ENCODE results near the gene ADSS1.
"Not testable (repeated sequence)": the region's sequence is repeated elsewhere in the genome, so short reads cannot be mapped to it uniquely, and the experiment has no call there.

Gene ADSS1

DNA sequence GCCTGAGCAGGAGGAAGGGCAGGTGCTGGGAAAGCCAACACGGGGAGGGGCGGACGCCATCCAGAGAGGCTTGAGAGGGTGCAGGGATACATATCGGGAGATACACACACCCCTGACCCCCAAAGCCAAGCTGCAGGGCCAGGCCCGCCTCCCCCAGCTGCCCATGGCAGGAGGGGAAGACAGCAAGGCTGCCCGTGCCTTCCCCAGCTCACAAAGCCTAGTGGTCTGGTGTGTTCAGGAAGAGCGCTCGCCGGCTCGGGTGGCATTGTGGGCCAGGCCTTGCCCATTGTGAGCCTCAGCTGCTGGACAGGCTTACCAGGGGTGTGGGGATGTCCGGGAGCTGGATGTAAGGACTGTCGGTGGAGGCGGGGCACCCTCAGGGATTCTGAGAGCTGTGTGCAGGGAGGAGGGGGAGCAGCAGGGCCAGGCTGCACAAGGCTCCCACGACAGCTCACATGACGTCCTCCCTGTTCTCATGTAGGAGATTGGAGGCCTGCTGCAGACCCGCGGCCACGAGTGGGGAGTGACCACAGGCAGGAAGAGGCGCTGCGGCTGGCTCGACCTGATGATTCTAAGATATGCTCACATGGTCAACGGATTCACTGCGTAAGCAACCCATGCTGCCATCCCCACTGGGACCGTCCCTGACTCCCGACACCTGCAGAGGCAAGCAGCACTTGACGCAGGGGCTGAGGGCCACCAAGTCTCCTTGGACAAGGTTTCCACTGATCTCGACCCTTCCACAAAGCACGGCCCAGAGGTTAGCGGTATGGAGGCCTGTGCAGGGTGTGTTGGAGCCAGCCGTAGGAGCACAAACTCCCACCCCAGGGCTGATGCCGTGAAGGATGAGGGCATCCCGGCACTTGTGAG is 18.8 kb downstream of the ADSS1 start:
- no peak overlapping the region for H3K4me3 ChIP-seq (ENCODE audit: low read depth, low read length)
- DNase-seq (ENCODE audit: low read depth): no peak

DNA sequence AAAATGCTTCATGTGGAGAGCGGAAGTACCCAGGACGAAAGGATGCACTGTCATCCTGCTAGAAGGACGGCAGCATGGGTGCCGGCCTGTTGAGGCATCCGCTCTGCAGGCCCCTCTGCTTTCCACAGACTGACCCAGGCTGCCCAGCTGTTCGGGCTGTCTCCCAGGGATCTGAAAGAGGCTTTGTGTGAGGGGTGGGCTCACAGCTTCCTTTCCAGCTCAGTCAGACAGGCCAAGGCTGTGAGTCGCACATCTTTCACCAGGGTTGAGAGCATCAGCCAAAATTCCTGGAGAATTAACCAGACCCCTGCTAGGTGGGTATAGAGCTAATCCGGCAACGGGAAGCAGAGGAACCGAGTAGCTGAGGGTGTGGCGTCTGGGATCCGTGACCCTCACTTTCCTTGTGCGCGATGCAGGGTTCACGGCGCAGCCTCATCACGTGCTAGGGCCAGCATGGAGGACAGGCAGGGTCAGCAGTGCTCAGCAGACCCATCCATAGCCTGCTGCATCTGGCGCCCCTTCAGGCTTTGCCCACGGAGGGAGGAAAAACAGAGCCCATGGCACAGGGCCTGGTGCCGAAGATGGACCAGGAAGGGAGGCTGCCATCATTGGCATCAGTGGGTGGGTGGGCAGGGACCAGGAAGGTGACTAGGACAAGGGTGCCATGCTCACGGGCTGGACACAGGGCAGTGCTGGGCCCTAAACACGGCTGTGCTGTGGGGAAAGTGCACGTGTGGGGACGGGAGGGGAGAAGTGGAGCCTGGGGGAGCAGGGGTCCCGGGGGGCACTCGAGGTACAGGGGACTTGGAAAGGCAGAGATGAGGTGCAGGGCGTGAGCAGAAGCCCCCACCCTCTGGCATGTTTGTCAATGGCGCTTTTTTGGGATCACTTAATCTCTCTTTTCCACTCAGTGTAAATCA is 19.7 kb downstream of the ADSS1 start:
- H3K4me3 ChIP-seq (ENCODE audit: low read depth, low read length): no peak overlapping the region
- DNase-seq (ENCODE audit: low read depth): no peak

DNA sequence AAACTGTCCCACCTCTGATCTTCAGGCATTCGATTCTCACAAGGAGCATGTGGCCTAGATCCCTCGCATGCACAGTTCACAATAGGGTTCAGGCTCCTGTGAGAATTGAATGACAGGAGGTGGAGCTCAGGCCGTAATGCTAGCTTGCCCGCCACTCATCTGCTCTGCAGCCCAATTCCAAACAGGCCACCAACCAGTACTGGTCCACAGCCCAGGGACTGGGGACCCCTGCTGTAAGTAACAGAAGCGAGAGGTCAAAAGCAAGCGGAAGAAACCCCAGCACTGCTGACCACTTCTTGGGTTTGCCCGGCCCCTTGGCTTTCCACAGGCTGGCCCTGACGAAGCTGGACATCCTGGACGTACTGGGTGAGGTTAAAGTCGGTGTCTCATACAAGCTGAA is 20.5 kb downstream of the ADSS1 start:
- no peak overlapping the region for H3K4me3 ChIP-seq (ENCODE audit: low read depth, low read length)
- no peak for DNase-seq (ENCODE audit: low read depth)

DNA sequence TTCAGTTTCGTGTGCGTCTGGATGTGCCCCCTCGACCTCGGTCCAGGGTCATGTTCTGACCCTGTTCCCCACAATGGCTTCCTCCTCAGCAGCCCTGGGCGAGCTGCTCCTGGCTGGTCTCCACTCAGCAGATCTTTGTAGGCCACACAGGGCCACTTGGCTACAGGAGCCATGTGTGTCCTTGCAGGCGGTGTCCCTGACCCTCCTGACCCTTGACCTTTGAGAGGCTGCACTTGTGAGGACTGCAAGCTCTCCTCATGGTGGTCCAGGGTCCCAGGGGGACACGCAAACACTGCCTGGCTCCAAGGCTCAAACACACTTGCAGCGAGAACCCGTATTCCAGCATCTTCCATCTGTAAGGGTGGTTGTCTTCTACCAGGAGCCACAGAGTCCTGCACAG is 21.4 kb downstream of the ADSS1 start:
- DNase-seq (ENCODE audit: low read depth): no peak
- no peak overlapping the region for H3K4me3 ChIP-seq (ENCODE audit: low read depth, low read length)

DNA sequence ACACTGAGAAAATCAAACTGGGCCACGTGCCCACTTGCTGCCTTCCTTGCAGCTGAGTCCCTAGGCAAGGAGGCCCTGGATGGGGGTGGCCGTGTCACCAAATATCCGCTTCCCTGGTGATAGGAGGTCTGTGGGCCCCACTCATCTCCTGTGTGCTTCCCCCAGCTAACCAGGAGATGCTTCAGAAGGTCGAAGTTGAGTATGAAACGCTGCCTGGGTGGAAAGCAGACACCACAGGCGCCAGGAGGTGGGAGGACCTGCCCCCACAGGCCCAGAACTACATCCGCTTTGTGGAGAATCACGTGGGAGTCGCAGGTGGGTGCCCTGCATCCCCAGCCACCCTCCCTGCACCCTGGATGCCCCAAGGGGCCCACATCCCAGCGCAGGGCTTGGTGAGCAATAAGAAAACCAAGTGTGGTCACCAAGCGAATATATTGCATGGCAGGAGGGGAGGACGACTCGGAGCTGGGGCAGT is 22.1 kb downstream of the ADSS1 start:
- no peak for DNase-seq (ENCODE audit: low read depth)
- no peak overlapping the region for H3K4me3 ChIP-seq (ENCODE audit: low read depth, low read length)

DNA sequence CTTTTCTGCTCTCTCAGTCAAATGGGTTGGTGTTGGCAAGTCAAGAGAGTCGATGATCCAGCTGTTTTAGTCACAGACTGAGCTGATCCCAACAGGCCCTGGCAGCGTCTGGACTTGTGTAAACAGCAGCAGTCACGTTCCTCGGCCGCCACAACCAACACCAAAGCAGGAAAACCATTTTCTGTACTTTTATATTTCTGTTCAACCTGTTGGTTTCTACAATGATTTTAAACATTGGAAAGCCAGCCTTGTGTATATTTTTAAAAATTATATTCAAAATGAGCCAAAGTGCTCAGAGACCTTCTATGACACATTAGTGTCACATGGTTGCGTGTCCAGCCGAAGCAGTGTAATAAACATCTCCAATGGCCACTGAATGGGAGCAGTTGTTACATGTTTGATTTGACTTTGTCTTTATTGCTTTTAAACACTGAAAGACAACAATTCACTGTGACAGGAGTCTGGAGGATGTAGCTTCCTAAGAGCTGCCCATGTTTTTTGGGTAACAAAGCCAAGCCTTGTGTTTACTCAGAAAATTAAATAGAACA is 23.0 kb downstream of the ADSS1 start:
- no peak for DNase-seq (ENCODE audit: low read depth)
- no peak overlapping the region for H3K4me3 ChIP-seq (ENCODE audit: low read depth, low read length)

DNA sequence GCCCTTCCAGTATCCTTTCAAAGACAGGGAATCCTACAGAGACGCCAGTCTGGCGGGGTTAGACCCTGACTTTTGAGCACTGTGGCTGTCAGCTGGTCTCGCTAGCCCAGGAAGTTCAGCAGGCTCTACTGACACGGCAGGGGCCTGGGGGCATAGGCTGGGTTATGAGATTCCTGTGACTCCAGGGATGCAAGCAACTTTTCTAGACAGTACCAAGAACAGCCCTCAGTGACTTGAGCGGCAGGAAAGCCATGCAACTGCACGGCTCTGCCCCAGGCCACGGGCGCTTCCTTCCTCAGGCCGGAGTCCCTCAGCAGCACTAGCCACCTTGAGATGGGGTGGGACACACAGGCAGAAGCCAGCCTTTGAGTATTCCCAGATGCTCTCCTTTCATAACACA is 23.8 kb downstream of the ADSS1 start:
- H3K4me3 ChIP-seq (ENCODE audit: low read depth, low read length): no peak overlapping the region

DNA sequence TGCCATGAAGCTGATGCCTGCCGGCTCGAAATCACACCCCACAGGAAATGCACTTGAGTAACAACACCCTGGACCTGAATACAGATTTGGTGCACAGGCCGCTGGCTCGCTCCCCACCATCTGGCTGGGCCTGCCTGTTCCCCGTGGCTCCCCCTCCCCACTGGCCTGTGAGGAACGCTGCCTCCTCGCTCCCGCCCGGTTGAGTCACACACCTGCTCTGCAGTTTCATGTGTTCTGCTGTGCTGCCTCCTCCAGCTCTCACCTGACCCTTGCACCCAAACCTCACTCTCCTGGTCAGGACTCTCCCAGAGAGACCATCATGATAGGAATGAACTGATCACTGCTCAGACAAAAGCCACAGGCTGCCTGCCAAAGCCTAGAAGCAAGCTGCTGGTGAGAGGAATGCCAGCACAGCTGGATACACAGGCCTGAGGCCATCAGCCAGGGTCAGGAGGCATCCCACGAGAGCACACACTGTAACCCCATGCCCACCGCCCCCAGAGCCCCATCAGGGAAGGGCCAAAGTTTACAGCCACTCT is 25.2 kb downstream of the ADSS1 start:
- H3K4me3 ChIP-seq (ENCODE audit: low read depth, low read length): no peak overlapping the region
- DNase-seq (ENCODE audit: low read depth): peak; percentile 21

More for the DNA sequence above, 23.8 kb downstream of the ADSS1 start:
- DNase-seq (ENCODE audit: low read depth): no peak

DNA sequence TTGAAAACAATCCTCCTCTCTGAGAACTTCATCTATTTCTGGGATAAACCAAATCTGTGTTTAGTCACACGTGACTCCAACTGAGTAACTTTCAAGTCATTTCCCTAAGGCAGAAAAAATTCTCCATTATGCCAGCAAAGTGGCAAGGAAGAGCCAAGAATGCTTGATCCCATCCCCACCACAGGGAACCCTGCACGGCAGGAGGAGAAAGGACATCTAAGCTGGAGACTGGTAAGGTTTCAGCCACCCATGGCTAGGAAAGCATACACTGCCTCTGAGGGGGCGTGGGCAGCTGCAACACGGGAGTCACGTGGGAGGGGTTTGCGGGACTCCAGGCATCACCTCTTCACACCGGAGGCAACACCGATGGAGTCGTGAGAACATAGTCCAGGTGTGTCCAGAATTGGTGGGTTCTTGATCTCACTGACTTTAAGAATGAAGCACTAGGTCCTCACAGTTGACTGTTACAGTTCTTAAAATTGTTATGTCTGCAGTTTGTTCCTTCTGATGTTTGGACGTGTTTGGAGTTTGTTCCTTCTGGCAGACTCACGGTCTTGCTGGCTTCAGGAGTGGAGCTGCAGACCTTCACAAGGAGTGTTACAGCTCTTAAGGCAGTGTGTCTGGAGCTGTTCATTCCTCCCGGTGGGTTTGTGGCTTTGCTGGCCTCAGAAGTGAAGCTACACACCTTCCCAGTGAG is 26.2 kb downstream of the ADSS1 start:
- no peak overlapping the region for H3K4me3 ChIP-seq (ENCODE audit: low read depth, low read length)
- DNase-seq (ENCODE audit: low read depth): no peak

DNA sequence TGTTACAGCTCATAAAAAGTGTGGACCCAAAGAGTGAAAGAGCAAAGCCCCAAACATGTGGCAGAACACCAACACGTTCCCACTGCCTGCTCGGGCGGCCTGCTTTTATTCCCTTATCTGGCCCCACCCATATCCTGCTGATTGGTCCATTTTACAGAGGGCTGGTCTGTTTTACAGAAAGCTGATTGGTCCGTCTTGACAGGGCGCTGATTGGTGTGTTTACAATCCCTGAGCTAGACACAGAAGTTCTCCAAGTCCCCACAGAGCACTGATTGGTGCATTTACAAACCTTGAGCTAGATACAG is 26.7 kb downstream of the ADSS1 start:
- DNase-seq (ENCODE audit: low read depth); H3K4me3 ChIP-seq (ENCODE audit: low read depth, low read length): not testable (repeated sequence)

DNA sequence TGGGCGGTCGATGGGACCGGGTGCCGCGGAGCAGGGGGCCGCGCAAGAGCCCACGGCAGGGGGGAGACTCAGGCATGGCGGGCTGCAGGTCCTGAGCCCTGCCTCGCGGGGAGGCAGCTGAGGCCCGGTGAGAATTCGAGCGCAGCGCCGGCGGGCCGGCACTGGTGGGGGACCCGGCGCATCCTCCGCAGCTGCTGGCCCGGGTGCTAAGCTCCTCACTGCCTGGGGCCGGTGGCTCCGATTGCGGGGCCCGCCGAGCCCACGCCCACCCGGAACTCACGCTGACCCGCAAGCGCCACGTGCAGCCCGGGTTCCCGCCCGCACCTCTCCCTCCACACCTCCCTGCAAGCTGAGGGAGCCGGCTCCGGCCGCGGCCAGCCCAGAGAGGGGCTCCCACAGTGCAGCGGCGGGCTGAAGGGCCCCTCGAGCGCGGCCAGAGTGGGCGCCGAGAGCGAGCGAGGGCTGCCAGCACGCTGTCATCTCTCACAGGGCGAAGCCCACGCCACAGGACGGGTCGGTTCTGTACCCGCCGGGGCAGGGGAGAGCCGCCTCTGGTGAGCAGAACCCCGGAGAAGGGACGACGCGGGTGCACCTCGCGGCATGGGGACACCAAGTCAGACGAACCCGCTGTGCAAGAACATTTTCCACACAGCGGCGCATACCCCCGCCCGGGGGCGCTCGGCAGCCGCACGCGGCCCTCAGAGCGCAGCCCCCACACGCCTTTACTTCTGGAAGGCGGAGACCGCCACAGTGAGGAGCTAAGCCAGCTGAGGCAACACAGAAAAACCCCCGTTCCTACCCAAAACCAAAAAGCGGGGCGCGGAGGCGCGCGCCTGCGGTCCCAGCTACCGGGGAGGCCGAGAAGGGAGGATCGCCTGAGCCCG is 27.8 kb downstream of the ADSS1 start:
- no peak for DNase-seq (ENCODE audit: low read depth)
- H3K4me3 ChIP-seq (ENCODE audit: low read depth, low read length): peak overlapping the region; percentile 94

DNA sequence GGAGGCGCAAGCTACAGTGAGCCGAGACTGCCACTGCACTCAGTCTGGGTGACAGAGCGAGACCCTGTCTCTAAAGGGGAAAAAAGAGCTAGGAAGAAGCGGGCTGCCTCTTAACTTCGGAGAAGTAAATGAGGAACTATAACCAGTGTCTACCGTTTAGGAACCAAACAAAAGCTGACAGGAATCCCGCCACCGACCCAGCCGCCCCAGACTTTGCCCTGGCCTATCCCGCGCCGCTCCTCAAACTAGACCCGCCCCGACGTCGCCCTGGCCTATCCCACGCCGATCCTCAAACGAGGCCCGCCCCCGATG is 28.4 kb downstream of the ADSS1 start:
- DNase-seq (ENCODE audit: low read depth): no peak

DNA sequence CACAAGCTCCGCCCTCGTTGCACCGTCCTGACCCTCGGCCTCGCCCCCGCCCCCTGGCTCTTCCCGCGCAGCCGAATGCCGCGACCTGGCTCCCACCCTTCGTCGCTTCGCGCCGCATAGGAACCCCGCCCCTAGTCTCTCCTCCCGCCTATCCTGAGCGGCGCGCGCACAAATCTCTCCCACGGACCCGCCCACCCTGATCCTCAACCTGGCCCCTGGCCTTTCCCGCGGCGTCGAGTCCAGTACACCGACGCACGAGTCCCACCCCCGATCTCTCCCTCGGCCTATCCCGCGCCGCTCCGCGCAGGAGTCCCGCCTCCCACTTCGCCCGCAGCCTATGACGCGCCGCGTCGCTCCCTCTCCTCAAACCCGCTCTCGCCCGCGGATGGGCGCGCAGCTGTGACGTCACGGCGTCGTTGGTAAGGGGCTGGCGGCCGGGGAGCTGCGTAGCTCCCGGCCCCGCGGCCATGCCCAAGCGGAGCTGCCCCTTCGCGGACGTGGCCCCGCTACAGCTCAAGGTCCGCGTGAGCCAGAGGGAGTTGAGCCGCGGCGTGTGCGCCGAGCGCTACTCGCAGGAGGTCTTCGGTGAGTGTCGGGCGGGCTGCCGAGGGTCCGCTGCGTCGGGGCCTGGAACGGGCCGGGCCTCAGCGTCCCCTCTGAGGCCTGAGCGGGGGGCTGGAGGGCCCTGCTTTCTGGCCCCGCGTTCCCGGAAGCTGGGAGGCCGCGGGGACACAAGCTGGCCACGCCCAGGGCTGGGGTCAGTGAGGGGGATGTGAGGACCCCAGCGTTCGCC is 28.9 kb downstream of the ADSS1 start, which contains the start of gene SIVA1:
Gene SIVA1, plus strand, starts transcription at position 413 of the 793 bp plus-strand sequence. Its CDS starts 55 bp downstream, at position 468.
- H3K4me3 ChIP-seq (ENCODE audit: low read depth, low read length): peak within 1 kb of the TSS; percentile 94
- peak; percentile 97 for DNase-seq (ENCODE audit: low read depth)

More for the DNA sequence above, 28.4 kb downstream of the ADSS1 start:
- peak overlapping the region; percentile 94 for H3K4me3 ChIP-seq (ENCODE audit: low read depth, low read length)

DNA sequence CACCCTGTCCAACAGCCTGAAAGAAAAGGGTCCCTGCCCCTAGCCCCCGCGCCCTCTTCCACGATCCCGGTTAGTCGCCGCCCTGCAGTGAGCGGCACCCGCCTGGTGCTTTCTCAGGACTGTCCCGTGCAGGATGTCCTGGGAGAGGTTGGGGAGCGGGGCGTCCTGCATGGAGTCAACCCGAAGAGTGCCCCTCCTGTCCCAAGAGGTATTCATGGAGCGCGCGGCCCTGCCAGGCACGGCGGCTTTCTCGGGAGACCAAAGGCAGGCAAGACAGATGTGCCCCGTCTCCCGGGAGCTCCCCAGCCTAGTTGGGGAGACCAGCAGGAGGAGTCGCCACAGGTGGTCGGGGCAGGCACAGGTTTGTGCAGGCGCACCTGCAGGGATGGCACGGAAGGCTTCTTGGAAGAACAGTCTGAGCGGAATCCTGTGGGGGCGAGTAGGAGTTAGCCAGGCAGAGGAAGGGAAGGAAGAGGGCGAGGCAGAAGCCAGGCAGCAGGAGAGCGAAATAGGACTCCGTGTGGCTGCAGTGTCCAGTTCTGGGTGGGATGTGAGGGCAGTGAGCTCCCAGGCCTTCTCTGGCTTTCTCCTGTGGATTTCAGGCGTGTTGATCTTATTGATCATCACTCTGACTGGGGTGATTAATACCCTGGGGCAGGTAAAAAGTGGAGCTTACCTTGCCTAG is 29.6 kb downstream of the ADSS1 start:
- no peak for DNase-seq (ENCODE audit: low read depth)

DNA sequence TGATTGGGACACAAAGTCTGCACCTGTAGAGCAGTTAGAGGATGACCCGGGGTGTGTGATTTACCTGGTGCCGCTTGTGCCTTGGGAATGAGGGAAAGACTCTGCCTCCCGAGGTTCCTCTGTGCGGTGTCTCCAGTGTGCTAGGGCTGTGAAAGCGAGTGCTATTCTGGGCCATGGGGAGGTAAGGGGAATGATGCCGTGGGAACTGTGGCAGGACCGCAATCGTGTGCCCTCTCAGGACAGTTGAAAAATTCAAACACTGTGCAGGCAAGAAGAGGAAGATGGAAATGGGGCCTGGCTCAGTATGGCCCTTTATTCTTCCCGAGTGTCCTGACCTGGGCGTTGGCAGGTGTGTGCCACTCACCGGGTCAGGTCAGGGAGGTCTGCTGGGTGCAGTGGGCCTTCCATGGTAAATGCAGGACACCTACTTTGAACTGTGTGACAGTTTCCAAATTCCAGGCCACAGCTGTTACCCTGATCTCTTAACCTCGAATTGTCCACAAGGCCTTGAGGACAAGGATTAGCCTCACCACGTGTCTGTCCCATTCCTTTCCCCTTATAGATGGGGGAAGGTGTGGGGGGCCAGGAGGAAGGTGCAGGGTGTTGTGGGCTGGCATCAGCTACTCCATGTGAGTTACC is 30.3 kb downstream of the ADSS1 start:
- DNase-seq (ENCODE audit: low read depth): no peak
- peak overlapping the region; percentile 94 for H3K4me3 ChIP-seq (ENCODE audit: low read depth, low read length)

More for the DNA sequence above, 29.6 kb downstream of the ADSS1 start:
- peak overlapping the region; percentile 94 for H3K4me3 ChIP-seq (ENCODE audit: low read depth, low read length)

DNA sequence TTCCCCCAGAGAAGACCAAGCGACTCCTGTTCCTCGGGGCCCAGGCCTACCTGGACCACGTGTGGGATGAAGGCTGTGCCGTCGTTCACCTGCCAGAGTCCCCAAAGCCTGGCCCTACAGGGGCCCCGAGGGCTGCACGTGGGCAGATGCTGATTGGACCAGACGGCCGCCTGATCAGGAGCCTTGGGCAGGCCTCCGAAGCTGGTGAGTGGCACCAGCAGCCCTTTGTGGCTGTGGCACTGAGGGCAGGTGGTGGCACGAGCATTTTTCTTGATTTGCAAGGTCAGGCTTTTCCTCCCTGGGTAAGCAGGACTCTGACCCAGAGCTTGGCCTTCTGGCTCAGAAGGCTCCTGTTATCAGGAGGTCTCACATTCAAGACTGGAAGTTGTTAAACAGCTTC is 31.6 kb downstream of the ADSS1 start:
- H3K4me3 ChIP-seq (ENCODE audit: low read depth, low read length): no peak overlapping the region
- no peak for DNase-seq (ENCODE audit: low read depth)

Data from skeletal muscle cell (primary cell).